Breast epithelium (tissue), 3 donors: ENCODE data around the gene RFPL4A.

Source experiments
- POLR2A ChIP-seq: fragments of 450-650 bp; IDR thresholded peaks from one replicate; pipeline ENCODE4 v1.6.1; 2016; ENCODE audit warnings: antibody characterized with exemption, mild to moderate bottlenecking, moderate library complexity
- POLR2AphosphoS5 ChIP-seq, 3 donors: sonication (generic); formaldehyde crosslinking; IDR thresholded peaks; one replicate each; pipeline ENCODE4 v1.6.1; 2017; ENCODE audit warnings: antibody characterized with exemption in 3 of 3
- TF ChIP-seq, protein P1 (sequence below), 3 donors: fragments of 450-650 bp; IDR thresholded peaks; one replicate each; pipeline ENCODE4 v1.5.1; 2016 to 2017; ENCODE audit warnings: antibody characterized with exemption in 3 of 3, mild to moderate bottlenecking in 3 of 3, moderate library complexity in 3 of 3

DNA sequence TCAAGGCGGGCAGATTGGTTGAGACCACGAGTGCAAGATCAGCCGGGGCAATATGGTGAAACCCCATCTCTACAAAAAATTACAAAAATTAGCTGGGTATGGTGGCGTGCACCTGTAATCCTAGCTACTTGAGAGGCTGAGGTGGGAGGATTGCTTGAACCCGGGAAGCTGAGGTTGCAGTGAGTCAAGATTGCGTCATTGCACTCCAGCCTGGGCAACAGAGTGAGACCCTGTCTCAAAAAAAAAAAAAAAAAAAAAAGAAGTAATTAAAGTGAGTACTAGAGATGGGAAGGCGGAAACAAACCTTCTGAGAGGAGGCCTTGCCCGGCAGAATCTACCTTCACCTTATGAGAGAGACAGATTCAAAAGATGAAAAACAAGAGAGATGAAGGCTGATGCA lies 35.4 kb upstream of the RFPL4A start:
- no peak for TF ChIP-seq POLR2AphosphoS5 (IDR thresholded peaks at IDR 0.05)
- TF ChIP-seq, protein P1, sequence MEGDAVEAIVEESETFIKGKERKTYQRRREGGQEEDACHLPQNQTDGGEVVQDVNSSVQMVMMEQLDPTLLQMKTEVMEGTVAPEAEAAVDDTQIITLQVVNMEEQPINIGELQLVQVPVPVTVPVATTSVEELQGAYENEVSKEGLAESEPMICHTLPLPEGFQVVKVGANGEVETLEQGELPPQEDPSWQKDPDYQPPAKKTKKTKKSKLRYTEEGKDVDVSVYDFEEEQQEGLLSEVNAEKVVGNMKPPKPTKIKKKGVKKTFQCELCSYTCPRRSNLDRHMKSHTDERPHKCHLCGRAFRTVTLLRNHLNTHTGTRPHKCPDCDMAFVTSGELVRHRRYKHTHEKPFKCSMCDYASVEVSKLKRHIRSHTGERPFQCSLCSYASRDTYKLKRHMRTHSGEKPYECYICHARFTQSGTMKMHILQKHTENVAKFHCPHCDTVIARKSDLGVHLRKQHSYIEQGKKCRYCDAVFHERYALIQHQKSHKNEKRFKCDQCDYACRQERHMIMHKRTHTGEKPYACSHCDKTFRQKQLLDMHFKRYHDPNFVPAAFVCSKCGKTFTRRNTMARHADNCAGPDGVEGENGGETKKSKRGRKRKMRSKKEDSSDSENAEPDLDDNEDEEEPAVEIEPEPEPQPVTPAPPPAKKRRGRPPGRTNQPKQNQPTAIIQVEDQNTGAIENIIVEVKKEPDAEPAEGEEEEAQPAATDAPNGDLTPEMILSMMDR (IDR thresholded peaks at IDR 0.05) = no peak
- no peak for TF ChIP-seq POLR2A
